ENCODE results near the gene PPFIA4. TPM values are rescaled to one million over a fixed set of nuclear protein-coding genes. Genes with fewer than 3 reads are reported as not detected.
"Not testable (repeated sequence)": the region's sequence is repeated elsewhere in the genome, so short reads cannot be mapped to it uniquely, and the experiment has no call there.

Gene PPFIA4
- total RNA-seq, 1 donor from 2014 or later, result 1.3 TPM

DNA sequence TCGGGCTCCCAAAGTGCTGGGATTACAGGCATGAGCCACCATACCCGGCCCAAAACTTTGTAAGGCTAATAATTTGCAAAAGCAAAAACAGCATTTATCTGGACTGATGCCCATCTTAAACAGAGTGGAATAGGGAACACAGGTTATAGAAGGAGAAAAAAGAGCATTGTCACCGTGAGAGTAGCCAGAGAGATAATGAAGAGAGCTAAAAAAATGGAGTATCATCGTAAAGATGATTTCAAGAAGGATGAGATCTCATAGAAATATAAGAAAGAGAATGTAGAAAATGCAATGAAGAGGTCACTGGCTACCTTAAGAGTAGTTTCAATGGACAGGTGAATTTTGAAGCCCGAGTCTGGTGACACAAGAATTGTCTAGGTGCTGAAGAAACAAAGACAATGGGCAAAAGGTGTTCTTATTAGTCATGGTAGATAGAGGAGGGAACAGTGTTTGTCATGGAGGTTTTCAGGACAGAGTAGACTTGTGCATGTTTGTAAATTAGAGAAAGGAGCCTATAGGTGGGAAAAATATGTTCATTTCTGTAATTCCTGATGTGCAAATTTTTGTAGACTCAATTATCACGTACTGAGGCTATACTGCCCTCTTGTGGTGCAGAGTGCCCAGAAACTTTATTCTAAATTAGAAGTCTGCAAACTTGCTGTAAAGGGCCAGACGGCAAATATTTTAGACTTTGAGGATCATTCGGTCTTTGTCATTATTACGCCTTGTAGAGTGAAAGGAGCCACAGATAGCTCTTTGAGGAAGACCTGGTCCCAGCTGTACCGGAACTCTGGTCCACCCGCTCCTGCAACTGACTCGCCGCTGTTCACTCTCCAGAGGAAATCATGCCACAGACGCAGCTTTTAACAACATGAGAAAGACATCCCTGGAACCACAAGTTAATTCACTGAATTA is 27.2 kb upstream of the PPFIA4 start:
- TF ChIP-seq, protein P1, sequence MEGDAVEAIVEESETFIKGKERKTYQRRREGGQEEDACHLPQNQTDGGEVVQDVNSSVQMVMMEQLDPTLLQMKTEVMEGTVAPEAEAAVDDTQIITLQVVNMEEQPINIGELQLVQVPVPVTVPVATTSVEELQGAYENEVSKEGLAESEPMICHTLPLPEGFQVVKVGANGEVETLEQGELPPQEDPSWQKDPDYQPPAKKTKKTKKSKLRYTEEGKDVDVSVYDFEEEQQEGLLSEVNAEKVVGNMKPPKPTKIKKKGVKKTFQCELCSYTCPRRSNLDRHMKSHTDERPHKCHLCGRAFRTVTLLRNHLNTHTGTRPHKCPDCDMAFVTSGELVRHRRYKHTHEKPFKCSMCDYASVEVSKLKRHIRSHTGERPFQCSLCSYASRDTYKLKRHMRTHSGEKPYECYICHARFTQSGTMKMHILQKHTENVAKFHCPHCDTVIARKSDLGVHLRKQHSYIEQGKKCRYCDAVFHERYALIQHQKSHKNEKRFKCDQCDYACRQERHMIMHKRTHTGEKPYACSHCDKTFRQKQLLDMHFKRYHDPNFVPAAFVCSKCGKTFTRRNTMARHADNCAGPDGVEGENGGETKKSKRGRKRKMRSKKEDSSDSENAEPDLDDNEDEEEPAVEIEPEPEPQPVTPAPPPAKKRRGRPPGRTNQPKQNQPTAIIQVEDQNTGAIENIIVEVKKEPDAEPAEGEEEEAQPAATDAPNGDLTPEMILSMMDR (IDR thresholded peaks at IDR 0.05), result peak; percentile 83
- Histone ChIP-seq H3K4me1 (no peaks in the 10 kb centered on the region), H3K27me3 (peaks cover 10% of the 10 kb centered on the region), H3K36me3 (no peaks in the 10 kb centered on the region), H3K9me3 (no peaks in the 10 kb centered on the region), H3K4me3 (no peak overlapping the region), H3K27ac (no peak overlapping the region)
- intact Hi-C loops (cut with DNase I), result no loop called here
- no peak for DNase-seq
- peak; percentile 87 for ATAC-seq

DNA sequence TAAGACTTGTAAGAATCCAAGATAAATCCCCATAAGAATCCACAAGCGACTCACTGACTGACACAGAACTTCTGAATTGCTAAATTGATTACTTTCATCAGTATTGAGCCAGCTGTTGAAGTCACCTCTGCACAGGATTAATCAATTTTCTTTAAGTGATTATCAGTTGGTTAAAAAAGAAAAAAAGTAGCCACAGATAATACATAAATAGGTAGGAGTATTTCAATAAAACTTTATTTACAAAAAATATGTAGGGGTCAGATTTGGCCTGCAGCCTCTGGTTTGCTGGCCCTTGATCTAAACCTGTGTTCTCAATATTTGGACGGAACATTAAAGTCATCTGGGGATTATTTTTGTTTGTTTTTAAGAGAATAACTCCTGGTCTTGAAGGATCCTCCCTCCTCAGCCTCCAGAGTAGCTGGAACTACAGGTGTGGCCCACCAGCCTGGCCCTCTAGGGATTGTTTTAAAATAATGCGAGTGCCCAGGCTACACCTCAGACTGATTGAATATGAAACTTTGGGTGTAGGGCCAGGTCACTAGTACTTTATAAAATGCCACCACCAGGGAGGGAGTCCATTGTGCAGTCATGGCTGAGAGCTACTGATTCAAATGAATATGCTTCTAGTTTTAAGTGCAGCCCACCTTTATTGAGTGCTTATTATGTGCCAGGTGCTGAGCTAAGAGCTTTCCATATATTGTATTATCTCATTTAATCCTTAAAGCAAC is 25.9 kb upstream of the PPFIA4 start:
- intact Hi-C loops (cut with DNase I), result no loop called here
- no peaks in the 10 kb centered on the region for H3K4me1 ChIP-seq
- no peaks in the 10 kb centered on the region for H3K36me3 ChIP-seq
- no peak overlapping the region for H3K27ac ChIP-seq
- no peak overlapping the region for H3K4me3 ChIP-seq
- no peak for ATAC-seq
- TF ChIP-seq, protein P1 (IDR thresholded peaks at IDR 0.05), result no peak
- no peak for DNase-seq
- peaks cover 5% of the 10 kb centered on the region for H3K27me3 ChIP-seq
- H3K9me3 ChIP-seq, result no peaks in the 10 kb centered on the region

DNA sequence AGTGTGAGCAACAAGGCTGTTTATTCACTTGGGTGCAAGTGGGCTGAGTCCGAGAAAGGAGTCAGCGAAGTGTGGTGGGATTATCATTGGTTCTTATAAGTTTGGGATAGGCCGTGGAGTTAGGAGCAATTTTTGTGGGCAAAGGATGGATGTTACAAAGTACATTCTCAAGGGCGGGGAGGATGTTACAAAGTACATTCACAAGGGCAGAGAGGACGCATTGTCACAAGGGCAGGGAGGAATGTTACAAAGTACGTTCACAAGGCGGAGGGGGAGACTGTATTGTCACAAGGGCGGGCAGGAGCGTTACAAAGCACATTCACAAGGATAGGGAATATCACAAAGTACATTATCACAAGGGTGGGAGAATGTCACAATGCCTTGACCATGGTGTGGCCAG is 24.3 kb upstream of the PPFIA4 start:
- intact Hi-C loops (cut with DNase I), result no loop called here

GRCh38 chr1:203002951-203003350 is 23.3 kb upstream of the PPFIA4 start:
- H3K4me3 ChIP-seq, result no peak overlapping the region
- no peak for DNase-seq
- peaks cover 2% of the 10 kb centered on the region for H3K4me1 ChIP-seq
- H3K36me3 ChIP-seq, result no peaks in the 10 kb centered on the region
- no peak overlapping the region for H3K27ac ChIP-seq
- H3K27me3 ChIP-seq, result no peaks in the 10 kb centered on the region
- TF ChIP-seq, protein P1 (IDR thresholded peaks at IDR 0.05), result no peak
- ATAC-seq, result no peak
- H3K9me3 ChIP-seq, result no peaks in the 10 kb centered on the region
- intact Hi-C loops (cut with DNase I), result no loop called here

More for the DNA sequence above, 24.3 kb upstream of the PPFIA4 start:
- Histone ChIP-seq H3K27me3 (no peaks in the 10 kb centered on the region), H3K4me3 (no peak overlapping the region), H3K36me3 (no peaks in the 10 kb centered on the region), H3K4me1 (no peaks in the 10 kb centered on the region), H3K27ac (no peak overlapping the region), H3K9me3 (no peaks in the 10 kb centered on the region)
- ATAC-seq, result no peak
- TF ChIP-seq, protein P1 (IDR thresholded peaks at IDR 0.05), result no peak
- no peak for DNase-seq

DNA sequence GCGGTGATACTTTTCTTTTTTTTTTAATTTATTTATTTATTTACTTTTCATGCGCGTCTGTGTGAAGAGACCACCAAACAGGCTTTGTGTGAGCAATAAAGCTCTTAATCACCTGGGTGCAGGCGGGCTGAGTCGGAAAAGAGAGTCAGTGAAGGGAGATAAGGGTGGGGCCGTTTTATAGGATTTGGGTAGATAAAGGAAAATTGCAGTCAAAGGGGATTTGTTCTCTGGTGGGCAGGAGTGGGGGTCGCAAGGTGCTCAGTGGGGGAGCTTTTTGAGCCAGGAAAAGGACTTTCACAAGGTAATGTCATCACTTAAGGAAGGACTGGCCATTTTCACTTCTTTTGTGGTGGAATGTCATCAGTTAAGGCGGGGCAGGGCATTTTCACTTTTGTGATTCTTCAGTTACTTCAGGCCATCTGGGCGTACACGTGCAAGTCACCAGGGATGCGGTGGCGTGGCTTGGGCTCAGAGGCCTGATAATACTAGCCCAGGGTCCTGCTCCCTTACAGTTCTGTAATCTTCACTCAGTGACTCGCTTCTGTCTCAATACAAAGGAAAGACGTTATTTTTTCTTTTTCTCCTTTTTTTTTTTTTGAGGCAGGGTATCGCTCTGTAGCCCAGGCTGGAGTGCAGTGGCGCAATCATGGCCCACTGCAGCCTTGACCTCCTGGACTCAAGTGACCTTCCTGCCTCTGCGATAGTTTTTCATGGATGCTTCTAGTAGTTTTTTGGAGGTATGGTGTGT is 20.7 kb upstream of the PPFIA4 start:
- peak overlapping the region; percentile 85 for H3K4me3 ChIP-seq
- H3K27ac ChIP-seq; DNase-seq; H3K9me3 ChIP-seq; ATAC-seq; intact Hi-C loops (cut with DNase I); H3K27me3 ChIP-seq: not testable (repeated sequence)
- peaks cover 19% of the 10 kb centered on the region for H3K4me1 ChIP-seq
- peaks cover 21% of the 10 kb centered on the region for H3K36me3 ChIP-seq

All from upper lobe of right lung (tissue), 1 donor.